Lower leg skin (tissue), 3 donors: ENCODE results near the gene CCDC187.

ENCODE experiments used
- CTCF ChIP-seq, 3 donors: fragments of 450-650 bp; IDR thresholded peaks; one replicate each; pipeline ENCODE4 v1.5.1; 2016; ENCODE audit warnings: antibody characterized with exemption in 3 of 3, mild to moderate bottlenecking in 3 of 3, moderate library complexity in 2 of 3
- POLR2A ChIP-seq, 2 donors: fragments of 450-650 bp; IDR thresholded peaks; one replicate each; pipeline ENCODE4 v1.6.1; 2016 to 2017; ENCODE audit warnings: antibody characterized with exemption in 2 of 2, mild to moderate bottlenecking in 1 of 2, moderate library complexity in 1 of 2

GRCh38 chr9:136259836-136260235 is 44.1 kb downstream of the CCDC187 start:
- no peak for TF ChIP-seq CTCF (IDR thresholded peaks at IDR 0.05)
- TF ChIP-seq POLR2A (IDR thresholded peaks at IDR 0.05) = no peak
